ENCODE measurements around the gene CITED2.

CITED2 gene

GRCh38 chr6:139386404-139386803 is 12.0 kb upstream of the CITED2 start:
- TF ChIP-seq ZNF175 (tag by site-specific recombination; IDR thresholded peaks at IDR 0.05): no peak
- no peak for TF ChIP-seq ZFP37 (tag by site-specific recombination; IDR thresholded peaks at IDR 0.05)
- no peak for TF ChIP-seq GLIS2 (tag by site-specific recombination; IDR thresholded peaks at IDR 0.05)
- TF ChIP-seq KLF1 (tag by site-specific recombination; IDR thresholded peaks at IDR 0.05): no peak
- no peak for TF ChIP-seq KLF9 (tag by site-specific recombination; IDR thresholded peaks at IDR 0.05; ENCODE audit: low read depth)
- TF ChIP-seq EGR2 (tag by site-specific recombination; IDR thresholded peaks at IDR 0.05; ENCODE audit: low read depth): no peak
- TF ChIP-seq ZSCAN23 (tag by site-specific recombination; IDR thresholded peaks at IDR 0.05): no peak
- TF ChIP-seq ZNF596 (tag by site-specific recombination; IDR thresholded peaks at IDR 0.05): no peak
- TF ChIP-seq ZNF704 (tag by site-specific recombination; IDR thresholded peaks at IDR 0.05): no peak
- TF ChIP-seq TCF7L2 (IDR thresholded peaks at IDR 0.05; ENCODE audit: borderline replicate concordance, low read depth, low read length): no peak; the same call in 1 of the 2 replicates
- TF ChIP-seq ZNF529 (tag by site-specific recombination; IDR thresholded peaks at IDR 0.05; ENCODE audit: insufficient replicate concordance): no peak
- no peak for TF ChIP-seq GLI4 (tag by site-specific recombination; IDR thresholded peaks at IDR 0.05)
- no peak for TF ChIP-seq ZNF571 (tag by site-specific recombination; IDR thresholded peaks at IDR 0.05)
- TF ChIP-seq, protein P1, sequence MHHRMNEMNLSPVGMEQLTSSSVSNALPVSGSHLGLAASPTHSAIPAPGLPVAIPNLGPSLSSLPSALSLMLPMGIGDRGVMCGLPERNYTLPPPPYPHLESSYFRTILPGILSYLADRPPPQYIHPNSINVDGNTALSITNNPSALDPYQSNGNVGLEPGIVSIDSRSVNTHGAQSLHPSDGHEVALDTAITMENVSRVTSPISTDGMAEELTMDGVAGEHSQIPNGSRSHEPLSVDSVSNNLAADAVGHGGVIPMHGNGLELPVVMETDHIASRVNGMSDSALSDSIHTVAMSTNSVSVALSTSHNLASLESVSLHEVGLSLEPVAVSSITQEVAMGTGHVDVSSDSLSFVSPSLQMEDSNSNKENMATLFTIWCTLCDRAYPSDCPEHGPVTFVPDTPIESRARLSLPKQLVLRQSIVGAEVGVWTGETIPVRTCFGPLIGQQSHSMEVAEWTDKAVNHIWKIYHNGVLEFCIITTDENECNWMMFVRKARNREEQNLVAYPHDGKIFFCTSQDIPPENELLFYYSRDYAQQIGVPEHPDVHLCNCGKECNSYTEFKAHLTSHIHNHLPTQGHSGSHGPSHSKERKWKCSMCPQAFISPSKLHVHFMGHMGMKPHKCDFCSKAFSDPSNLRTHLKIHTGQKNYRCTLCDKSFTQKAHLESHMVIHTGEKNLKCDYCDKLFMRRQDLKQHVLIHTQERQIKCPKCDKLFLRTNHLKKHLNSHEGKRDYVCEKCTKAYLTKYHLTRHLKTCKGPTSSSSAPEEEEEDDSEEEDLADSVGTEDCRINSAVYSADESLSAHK (tag by site-specific recombination; IDR thresholded peaks at IDR 0.05): no peak
- no peak for TF ChIP-seq ELK4 (IDR thresholded peaks at IDR 0.05; ENCODE audit: borderline replicate concordance, low read depth, low read length)
- no peak for TF ChIP-seq ZBTB17 (tag by site-specific recombination; IDR thresholded peaks at IDR 0.05)
- Histone ChIP-seq H3K4me3 (ENCODE audit: low read depth, low read length) (no peak overlapping the region), H3K9me3 (ENCODE audit: control insufficient read depth, insufficient read depth, low read depth, low read length) (no peaks in the 10 kb centered on the region), H3K4me1 (ENCODE audit: control insufficient read depth, insufficient read depth, low read length) (no peaks in the 10 kb centered on the region), H3K36me3 (ENCODE audit: control insufficient read depth in 2 of 2, insufficient read depth in 1 of 2, low read length in 2 of 2) (no peaks in the 10 kb centered on the region), H3K27ac (ENCODE audit: extremely low read depth, low read depth, low read length) (no peak overlapping the region)
- POLR2A ChIA-PET: interaction anchor here (0.6 to 1.8 kb wide), 2 partner anchors 12 to 42 kb away, joined by 3 to 15 read pairs; partner anchors contain the start of gene CITED2
- CTCF ChIA-PET: interaction anchor here (1.5 kb wide), 1 partner anchor 321 kb away, joined by 4 read pairs; no protein-coding TSS in a partner anchor

- POLR2A ChIA-PET: no interaction called here
- no peak overlapping the region for H3K27ac ChIP-seq (ENCODE audit: extremely low read depth, low read depth, low read length)
- no peaks in the 10 kb centered on the region for H3K36me3 ChIP-seq (ENCODE audit: control insufficient read depth in 2 of 2, insufficient read depth in 1 of 2, low read length in 2 of 2)
- H3K4me1 ChIP-seq (ENCODE audit: control insufficient read depth, insufficient read depth, low read length): peaks cover 1% of the 10 kb centered on the region
- TF ChIP-seq MEIS1 (CRISPR knock-in tag; IDR thresholded peaks at IDR 0.05; ENCODE audit: borderline replicate concordance) (no peak), ZBTB8A (tag by site-specific recombination; IDR thresholded peaks at IDR 0.05) (no peak), GLIS1 (tag by site-specific recombination; IDR thresholded peaks at IDR 0.05) (no peak), ZNF266 (tag by site-specific recombination; IDR thresholded peaks at IDR 0.05; ENCODE audit: low read depth) (no peak), ZBTB26 (tag by site-specific recombination; optimal IDR thresholded peaks at IDR 0.05) (no peak), ZNF423 (tag by site-specific recombination; IDR thresholded peaks at IDR 0.05) (no peak), ZNF76 (tag by site-specific recombination; IDR thresholded peaks at IDR 0.05; ENCODE audit: borderline replicate concordance, low read depth) (no peak), ZNF580 (tag by site-specific recombination; IDR thresholded peaks at IDR 0.05) (no peak)
- CTCF ChIA-PET: interaction anchor here (0.6 to 0.7 kb wide), 3 partner anchors 33 to 368 kb away, joined by 3 to 6 read pairs (median 3); no protein-coding TSS in a partner anchor
- no peak overlapping the region for H3K4me3 ChIP-seq (ENCODE audit: low read depth, low read length)
- H3K9me3 ChIP-seq (ENCODE audit: control insufficient read depth, insufficient read depth, low read depth, low read length): no peaks in the 10 kb centered on the region
Measured at GRCh38 chr6:139381216-139381865, 6.9 kb upstream of the CITED2 start.
